Measurements from ENCODE around the gene TUSC7. TPM values are rescaled to one million over a fixed set of nuclear protein-coding genes. Genes with fewer than 3 reads are reported as not detected.

The TUSC7 gene
- total RNA-seq (not detected), polyA plus RNA-seq (not detected)
- long read RNA-seq, donor 1: 0 reads
- long read RNA-seq, donor 2: 0 reads

DNA sequence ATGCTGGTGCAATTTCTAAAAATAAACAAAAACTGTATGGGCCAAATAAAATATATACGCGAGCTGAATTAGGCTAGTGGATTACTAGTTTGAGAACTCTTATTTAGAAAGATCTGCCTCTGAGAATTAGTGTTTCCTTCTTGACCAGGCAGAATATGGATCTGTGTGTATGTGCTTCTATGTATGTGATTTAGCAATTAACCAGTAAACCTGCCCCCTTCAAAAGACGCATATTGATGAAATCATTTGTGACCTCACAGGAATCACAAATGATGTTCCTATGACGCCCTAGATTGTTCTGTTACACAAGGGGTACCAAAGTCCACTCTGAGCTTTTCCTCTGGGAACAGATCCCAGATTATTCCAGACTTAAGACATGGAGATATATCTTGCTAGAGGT lies at the start of gene TUSC7:
Gene TUSC7, plus strand, starts transcription at position 301 of the 400 bp plus-strand sequence.
- WGBS, 5 donors: 86 to 93% (median 87%) methylated on average over 4 of the region's 4 CpGs
- DNase-seq: no peak
- H3K27ac ChIP-seq: no peak within 1 kb of the TSS
- H3K36me3 ChIP-seq: no peaks in the 10 kb centered on the region
- no peaks in the 10 kb centered on the region for H3K27me3 ChIP-seq (replicated peaks in 1 of 7)
- H3K4me1 ChIP-seq: no peaks in the 10 kb centered on the region
- intact Hi-C loops (cut with DNase I; ENCODE audit: low total_unique reads): no loop called here
- H3K9me3 ChIP-seq: no peaks in the 10 kb centered on the region
- no peak within 1 kb of the TSS for H3K4me3 ChIP-seq
- no peak for TF ChIP-seq POLR2A (IDR thresholded peaks at IDR 0.05)
- TF ChIP-seq POLR2AphosphoS5 (IDR thresholded peaks at IDR 0.05): no peak
- TF ChIP-seq, protein P1, sequence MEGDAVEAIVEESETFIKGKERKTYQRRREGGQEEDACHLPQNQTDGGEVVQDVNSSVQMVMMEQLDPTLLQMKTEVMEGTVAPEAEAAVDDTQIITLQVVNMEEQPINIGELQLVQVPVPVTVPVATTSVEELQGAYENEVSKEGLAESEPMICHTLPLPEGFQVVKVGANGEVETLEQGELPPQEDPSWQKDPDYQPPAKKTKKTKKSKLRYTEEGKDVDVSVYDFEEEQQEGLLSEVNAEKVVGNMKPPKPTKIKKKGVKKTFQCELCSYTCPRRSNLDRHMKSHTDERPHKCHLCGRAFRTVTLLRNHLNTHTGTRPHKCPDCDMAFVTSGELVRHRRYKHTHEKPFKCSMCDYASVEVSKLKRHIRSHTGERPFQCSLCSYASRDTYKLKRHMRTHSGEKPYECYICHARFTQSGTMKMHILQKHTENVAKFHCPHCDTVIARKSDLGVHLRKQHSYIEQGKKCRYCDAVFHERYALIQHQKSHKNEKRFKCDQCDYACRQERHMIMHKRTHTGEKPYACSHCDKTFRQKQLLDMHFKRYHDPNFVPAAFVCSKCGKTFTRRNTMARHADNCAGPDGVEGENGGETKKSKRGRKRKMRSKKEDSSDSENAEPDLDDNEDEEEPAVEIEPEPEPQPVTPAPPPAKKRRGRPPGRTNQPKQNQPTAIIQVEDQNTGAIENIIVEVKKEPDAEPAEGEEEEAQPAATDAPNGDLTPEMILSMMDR (IDR thresholded peaks at IDR 0.05 in 8 of 11, conservative IDR thresholded peaks at IDR 0.05 in 3 of 11): no peak

DNA sequence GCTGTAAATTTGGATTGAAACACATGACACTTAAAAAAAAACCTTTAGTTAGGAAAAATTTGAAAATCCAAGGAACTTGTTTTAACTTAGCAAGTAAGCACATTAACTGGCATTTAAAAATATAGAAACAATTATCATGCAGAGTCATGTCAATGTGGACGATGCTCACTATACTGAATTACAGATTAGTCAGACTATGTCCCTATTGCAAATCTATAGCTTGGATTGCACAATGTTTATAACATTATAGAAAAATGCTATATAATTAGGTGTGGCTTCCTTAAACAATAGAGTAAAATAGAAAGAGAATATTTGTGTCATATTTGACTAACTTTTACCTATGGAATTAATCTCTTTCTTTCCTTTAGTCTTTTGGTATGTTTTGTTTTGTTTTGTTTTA lies 48.4 kb upstream of the TUSC7 start:
- H3K4me1 ChIP-seq: no peaks in the 10 kb centered on the region

GRCh38 chr3:116663161-116664110 lies 46.1 kb upstream of the TUSC7 start:
- Histone ChIP-seq H3K4me3 (no peak overlapping the region), H3K27ac (no peak overlapping the region), H3K27me3 (replicated peaks in 1 of 7) (no peaks in the 10 kb centered on the region), H3K4me1 (no peaks in the 10 kb centered on the region), H3K9me3 (no peaks in the 10 kb centered on the region), H3K36me3 (no peaks in the 10 kb centered on the region)
- WGBS, 5 donors: 46 to 67% (median 54%) methylated on average over 8 of the region's 8 CpGs
- TF ChIP-seq POLR2A (IDR thresholded peaks at IDR 0.05) (no peak), POLR2AphosphoS5 (IDR thresholded peaks at IDR 0.05) (no peak)
- TF ChIP-seq, protein P1 (IDR thresholded peaks at IDR 0.05 in 8 of 11, conservative IDR thresholded peaks at IDR 0.05 in 3 of 11): no peak
- intact Hi-C loops (cut with DNase I; ENCODE audit: low total_unique reads): no loop called here
- DNase-seq: no peak

More for the DNA sequence above, 48.4 kb upstream of the TUSC7 start:
- no peak for DNase-seq
- Histone ChIP-seq H3K27ac (no peak overlapping the region), H3K27me3 (replicated peaks in 1 of 7) (no peaks in the 10 kb centered on the region), H3K9me3 (no peaks in the 10 kb centered on the region), H3K36me3 (no peaks in the 10 kb centered on the region), H3K4me3 (no peak overlapping the region)
- intact Hi-C loops (cut with DNase I; ENCODE audit: low total_unique reads): no loop called here
- no peak for TF ChIP-seq POLR2A (IDR thresholded peaks at IDR 0.05)
- TF ChIP-seq POLR2AphosphoS5 (IDR thresholded peaks at IDR 0.05): no peak
- TF ChIP-seq, protein P1 (IDR thresholded peaks at IDR 0.05 in 8 of 11, conservative IDR thresholded peaks at IDR 0.05 in 3 of 11): no peak
- 87 to 96% (median 93%) methylated on average over 1 of the region's 1 CpG for WGBS, 5 donors

GRCh38 chr3:116667324-116667723 lies 42.3 kb upstream of the TUSC7 start:
- no peak for DNase-seq
- intact Hi-C loops (cut with DNase I; ENCODE audit: low total_unique reads): no loop called here
- H3K27ac ChIP-seq: no peak overlapping the region
- H3K27me3 ChIP-seq (replicated peaks in 1 of 7): no peaks in the 10 kb centered on the region
- no peaks in the 10 kb centered on the region for H3K36me3 ChIP-seq
- TF ChIP-seq, protein P1 (IDR thresholded peaks at IDR 0.05 in 8 of 11, conservative IDR thresholded peaks at IDR 0.05 in 3 of 11): no peak
- TF ChIP-seq POLR2AphosphoS5 (IDR thresholded peaks at IDR 0.05) (no peak), POLR2A (IDR thresholded peaks at IDR 0.05) (no peak)
- H3K4me3 ChIP-seq: no peak overlapping the region
- no peaks in the 10 kb centered on the region for H3K4me1 ChIP-seq
- peaks cover 0 to 3% (median 0%) of the 10 kb centered on the region in 8 donors for H3K9me3 ChIP-seq
